A673 (cell line): Measurements from ENCODE around the gene PDE4B.
"Not testable (repeated sequence)": the region's sequence is repeated elsewhere in the genome, so short reads cannot be mapped to it uniquely, and the experiment has no call there.

ENCODE experiments used
- EZH2 ChIP-seq: fragments of 200-600 bp; sonication (generic); IDR thresholded peaks from 2 replicates; pipeline ENCODE4 v1.6.1; 2017; ENCODE audit warnings: borderline replicate concordance, low read depth, mild to moderate bottlenecking, mixed read lengths, antibody characterized with exemption, low read length; ENCODE audit not compliant: poor library complexity, severe bottlenecking
- TF ChIP-seq, protein P1 (sequence below): fragments of 300-800, 200-600 bp; sonication (generic); conservative IDR thresholded peaks from 2 replicates; pipeline ENCODE4 v1.5.1; 2017; ENCODE audit warnings: low read depth, mild to moderate bottlenecking, antibody characterized with exemption, low read length, moderate library complexity, mixed read lengths

DNA sequence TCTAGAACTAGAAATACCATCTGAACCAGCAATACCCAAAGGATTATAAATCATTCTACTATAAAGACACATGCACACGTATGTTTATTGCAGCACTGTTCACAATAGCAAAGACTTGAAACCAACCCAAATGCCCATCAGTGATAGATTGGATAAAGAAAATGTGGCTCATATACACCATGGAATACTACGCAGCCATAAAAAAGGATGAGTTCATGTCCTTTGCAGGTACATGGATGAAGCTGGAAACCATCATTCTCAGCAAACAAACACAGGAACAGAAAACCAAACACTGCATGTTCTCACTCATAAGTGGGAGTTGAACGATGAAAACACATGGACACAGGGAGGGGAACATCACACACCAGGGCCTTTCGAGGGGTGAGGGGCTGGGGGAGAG, 174.8 kb downstream of the PDE4B start:
- TF ChIP-seq, protein P1, sequence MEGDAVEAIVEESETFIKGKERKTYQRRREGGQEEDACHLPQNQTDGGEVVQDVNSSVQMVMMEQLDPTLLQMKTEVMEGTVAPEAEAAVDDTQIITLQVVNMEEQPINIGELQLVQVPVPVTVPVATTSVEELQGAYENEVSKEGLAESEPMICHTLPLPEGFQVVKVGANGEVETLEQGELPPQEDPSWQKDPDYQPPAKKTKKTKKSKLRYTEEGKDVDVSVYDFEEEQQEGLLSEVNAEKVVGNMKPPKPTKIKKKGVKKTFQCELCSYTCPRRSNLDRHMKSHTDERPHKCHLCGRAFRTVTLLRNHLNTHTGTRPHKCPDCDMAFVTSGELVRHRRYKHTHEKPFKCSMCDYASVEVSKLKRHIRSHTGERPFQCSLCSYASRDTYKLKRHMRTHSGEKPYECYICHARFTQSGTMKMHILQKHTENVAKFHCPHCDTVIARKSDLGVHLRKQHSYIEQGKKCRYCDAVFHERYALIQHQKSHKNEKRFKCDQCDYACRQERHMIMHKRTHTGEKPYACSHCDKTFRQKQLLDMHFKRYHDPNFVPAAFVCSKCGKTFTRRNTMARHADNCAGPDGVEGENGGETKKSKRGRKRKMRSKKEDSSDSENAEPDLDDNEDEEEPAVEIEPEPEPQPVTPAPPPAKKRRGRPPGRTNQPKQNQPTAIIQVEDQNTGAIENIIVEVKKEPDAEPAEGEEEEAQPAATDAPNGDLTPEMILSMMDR, result not testable (repeated sequence)
- TF ChIP-seq EZH2, result not testable (repeated sequence)
